IMR-90 (cell line): ENCODE measurements around the gene CFAP92.

Source experiments
- CEBPB ChIP-seq: IDR thresholded peaks from 2 replicates; pipeline ENCODE4 v1.6.1; 2012; ENCODE audit warnings: low read depth, low read length, improper control_type of control experiment
- CTCF ChIP-seq: conservative IDR thresholded peaks from 2 replicates; pipeline ENCODE4 v1.5.1; 2012; ENCODE audit warnings: mild to moderate bottlenecking, low read depth, low read length, improper control_type of control experiment
- MAFK ChIP-seq: IDR thresholded peaks from 2 replicates; pipeline ENCODE4 v1.6.1; 2012; ENCODE audit warnings: low read depth, low read length, improper control_type of control experiment
- POLR2A ChIP-seq: IDR thresholded peaks from 2 replicates; pipeline ENCODE4 v1.6.1; 2012; ENCODE audit warnings: mild to moderate bottlenecking, low read depth, low read length

- no peak for TF ChIP-seq CTCF
- no peak for TF ChIP-seq POLR2A
- TF ChIP-seq CEBPB: no peak
- TF ChIP-seq MAFK: no peak
These were observed 39.9 kb upstream of the CFAP92 start for GRCh38 chr3:129033633-129034321.
